ENCODE results near the gene CARD10. TPM values are rescaled to one million over a fixed set of nuclear protein-coding genes. Genes with fewer than 3 reads are reported as not detected.

Gene CARD10
- total and polyA plus RNA-seq, 2 of the 13 experiments (the other 11 are each of a cell fraction or from before 2014, with no cell fraction given) = 35.2 to 55.8 TPM

DNA sequence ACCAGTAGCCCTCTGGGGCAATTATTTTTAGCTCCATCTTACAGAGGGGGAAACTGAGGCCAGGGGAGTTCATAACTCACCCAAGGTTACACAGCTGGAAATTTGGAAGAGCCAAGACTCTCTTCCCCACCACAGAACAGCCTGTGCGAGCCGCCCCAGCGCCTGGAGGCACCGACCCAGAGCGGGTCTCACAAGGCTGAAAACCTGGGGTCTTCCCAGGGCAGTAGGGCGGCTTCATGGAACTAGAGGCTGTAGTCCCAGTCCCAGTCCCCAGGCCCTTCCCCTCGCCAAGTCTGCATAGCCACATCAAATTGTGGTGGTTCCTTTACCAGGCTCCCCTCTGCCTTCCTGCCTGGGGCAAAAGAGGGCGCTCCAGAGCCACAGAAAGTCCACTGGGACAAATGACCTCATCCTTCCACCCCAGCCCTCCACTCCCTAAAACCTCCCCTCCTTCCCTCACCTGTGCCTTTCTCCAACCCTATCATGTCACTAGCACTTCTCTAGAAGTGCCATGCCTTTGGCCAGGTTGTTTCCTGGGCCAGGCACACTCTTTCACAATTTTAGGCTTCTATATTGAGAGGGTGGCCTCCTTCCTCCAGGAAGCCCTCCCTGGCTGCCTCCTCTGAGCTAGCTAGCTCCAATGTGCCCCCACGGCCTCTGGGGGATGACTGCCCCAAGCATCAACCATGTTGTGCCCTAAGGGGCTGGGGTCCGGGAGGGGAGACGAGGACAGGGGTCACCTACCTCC is 25.9 kb upstream of the CARD10 start (continued):
- peak; percentile 20 for TF ChIP-seq PCBP2 (optimal IDR thresholded peaks at IDR 0.05; ENCODE audit: low read depth, low read length, poor library complexity, severe bottlenecking)
- TF ChIP-seq ZSCAN30 (CRISPR knock-in tag; IDR thresholded peaks at IDR 0.05) = no peak
- TF ChIP-seq CREM (IDR thresholded peaks at IDR 0.05) = no peak
- TF ChIP-seq CREM (CRISPR knock-in tag; IDR thresholded peaks at IDR 0.05) = no peak
- 0 out of 2 replicates have a peak, but pooled peaks have one; percentile 58 for TF ChIP-seq ZNF256 (CRISPR knock-in tag; conservative IDR thresholded peaks at IDR 0.05)
- TF ChIP-seq HIVEP1 (CRISPR knock-in tag; IDR thresholded peaks at IDR 0.05) = no peak
- peak; percentile 13; the same call in 1 of the 2 replicates for TF ChIP-seq KDM1A (CRISPR knock-in tag; IDR thresholded peaks at IDR 0.05)
- TF ChIP-seq ZNF557 (CRISPR knock-in tag; IDR thresholded peaks at IDR 0.05) = 0 out of 2 replicates have a peak, but pooled peaks have one; percentile 20
- TF ChIP-seq YY1 (IDR thresholded peaks at IDR 0.05; ENCODE audit: insufficient read depth, insufficient replicate concordance, low read depth, low read length) = peak; percentile 28
- TF ChIP-seq, protein P1, sequence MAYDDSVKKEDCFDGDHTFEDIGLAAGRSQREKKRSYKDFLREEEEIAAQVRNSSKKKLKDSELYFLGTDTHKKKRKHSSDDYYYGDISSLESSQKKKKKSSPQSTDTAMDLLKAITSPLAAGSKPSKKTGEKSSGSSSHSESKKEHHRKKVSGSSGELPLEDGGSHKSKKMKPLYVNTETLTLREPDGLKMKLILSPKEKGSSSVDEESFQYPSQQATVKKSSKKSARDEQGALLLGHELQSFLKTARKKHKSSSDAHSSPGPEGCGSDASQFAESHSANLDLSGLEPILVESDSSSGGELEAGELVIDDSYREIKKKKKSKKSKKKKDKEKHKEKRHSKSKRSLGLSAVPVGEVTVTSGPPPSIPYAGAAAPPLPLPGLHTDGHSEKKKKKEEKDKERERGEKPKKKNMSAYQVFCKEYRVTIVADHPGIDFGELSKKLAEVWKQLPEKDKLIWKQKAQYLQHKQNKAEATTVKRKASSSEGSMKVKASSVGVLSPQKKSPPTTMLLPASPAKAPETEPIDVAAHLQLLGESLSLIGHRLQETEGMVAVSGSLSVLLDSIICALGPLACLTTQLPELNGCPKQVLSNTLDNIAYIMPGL (CRISPR knock-in tag; IDR thresholded peaks at IDR 0.05; ENCODE audit: borderline replicate concordance in 1 of 2, low read depth in 1 of 2) = peak in 1 of 2 experiments; percentile 83; a peak in 1 of 4 replicates
- TF ChIP-seq ZMYM3 (CRISPR knock-in tag; IDR thresholded peaks at IDR 0.05) = peak; percentile 99
- 0 out of 2 replicates have a peak, but pooled peaks have one; percentile 25 for TF ChIP-seq ZFP37 (CRISPR knock-in tag; IDR thresholded peaks at IDR 0.05; ENCODE audit: borderline replicate concordance)
- peak; percentile 46 for TF ChIP-seq XRCC5 (optimal IDR thresholded peaks at IDR 0.05; ENCODE audit: low read length)
- TF ChIP-seq, protein P2, sequence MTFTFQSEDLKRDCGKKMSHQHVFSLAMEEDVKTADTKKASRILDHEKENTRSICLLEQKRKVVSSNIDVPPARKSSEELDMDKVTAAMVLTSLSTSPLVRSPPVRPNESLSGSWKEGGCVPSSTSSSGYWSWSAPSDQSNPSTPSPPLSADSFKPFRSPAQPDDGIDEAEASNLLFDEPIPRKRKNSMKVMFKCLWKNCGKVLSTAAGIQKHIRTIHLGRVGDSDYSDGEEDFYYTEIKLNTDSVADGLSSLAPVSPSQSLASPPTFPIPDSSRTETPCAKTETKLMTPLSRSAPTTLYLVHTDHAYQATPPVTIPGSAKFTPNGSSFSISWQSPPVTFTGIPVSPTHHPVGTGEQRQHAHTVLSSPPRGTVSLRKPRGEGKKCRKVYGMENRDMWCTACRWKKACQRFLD (CRISPR knock-in tag; IDR thresholded peaks at IDR 0.05; ENCODE audit: borderline replicate concordance) = peak; percentile 51; the same call in 1 of the 2 replicates
- TF ChIP-seq LCORL (IDR thresholded peaks at IDR 0.05) = peak; percentile 87
- no peak for TF ChIP-seq LCORL (CRISPR knock-in tag; IDR thresholded peaks at IDR 0.05)
- TF ChIP-seq FOXO1 (CRISPR knock-in tag; IDR thresholded peaks at IDR 0.05) = no peak
- 0 out of 2 replicates have a peak, but pooled peaks have one; percentile 15 for TF ChIP-seq ZFP90 (CRISPR knock-in tag; IDR thresholded peaks at IDR 0.05; ENCODE audit: borderline replicate concordance)
- TF ChIP-seq JUN (CRISPR knock-in tag; IDR thresholded peaks at IDR 0.05) = peak; percentile 79; the same call in 1 of the 2 replicates
- TF ChIP-seq SSRP1 (CRISPR knock-in tag; IDR thresholded peaks at IDR 0.05) = peak; percentile 97
- 0 out of 2 replicates have a peak, but pooled peaks have one; percentile 11 for TF ChIP-seq ZBTB21 (CRISPR knock-in tag; IDR thresholded peaks at IDR 0.05)
- TF ChIP-seq FIP1L1 (IDR thresholded peaks at IDR 0.05; ENCODE audit: borderline replicate concordance, insufficient read depth, low read depth, low read length) = no peak
- TF ChIP-seq TAF1 (CRISPR knock-in tag; IDR thresholded peaks at IDR 0.05) = no peak
- TF ChIP-seq ZKSCAN5 (CRISPR knock-in tag; IDR thresholded peaks at IDR 0.05) = peak; percentile 70; the same call in 1 of the 2 replicates
- peak; percentile 49; the same call in 1 of the 2 replicates for TF ChIP-seq FOSL2 (CRISPR knock-in tag; IDR thresholded peaks at IDR 0.05)
- TF ChIP-seq, protein P3, sequence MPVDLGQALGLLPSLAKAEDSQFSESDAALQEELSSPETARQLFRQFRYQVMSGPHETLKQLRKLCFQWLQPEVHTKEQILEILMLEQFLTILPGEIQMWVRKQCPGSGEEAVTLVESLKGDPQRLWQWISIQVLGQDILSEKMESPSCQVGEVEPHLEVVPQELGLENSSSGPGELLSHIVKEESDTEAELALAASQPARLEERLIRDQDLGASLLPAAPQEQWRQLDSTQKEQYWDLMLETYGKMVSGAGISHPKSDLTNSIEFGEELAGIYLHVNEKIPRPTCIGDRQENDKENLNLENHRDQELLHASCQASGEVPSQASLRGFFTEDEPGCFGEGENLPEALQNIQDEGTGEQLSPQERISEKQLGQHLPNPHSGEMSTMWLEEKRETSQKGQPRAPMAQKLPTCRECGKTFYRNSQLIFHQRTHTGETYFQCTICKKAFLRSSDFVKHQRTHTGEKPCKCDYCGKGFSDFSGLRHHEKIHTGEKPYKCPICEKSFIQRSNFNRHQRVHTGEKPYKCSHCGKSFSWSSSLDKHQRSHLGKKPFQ (CRISPR knock-in tag; IDR thresholded peaks at IDR 0.05; ENCODE audit: insufficient replicate concordance) = peak; percentile 43
- TF ChIP-seq ZNF713 (CRISPR knock-in tag; IDR thresholded peaks at IDR 0.05) = no peak

Data from HepG2 (cell line).